DMS79 (cell line): Measurements from ENCODE around the gene MSRB1.
A peak's percentile ranks its signal among the peaks of the same experiment; 100 is the strongest.
"Not testable (repeated sequence)": the region's sequence is repeated elsewhere in the genome, so short reads cannot be mapped to it uniquely, and the experiment has no call there.

Experiments
- DNase-seq: peaks from one replicate; lab custom pipeline; 2025; lab: John Stamatoyannopoulos, UW

The MSRB1 gene

GRCh38 chr16:1978476-1979120, 35.6 kb upstream of the MSRB1 start:
- no peak for DNase-seq

GRCh38 chr16:1977875-1978268, 34.9 kb upstream of the MSRB1 start:
- no peak for DNase-seq

DNA sequence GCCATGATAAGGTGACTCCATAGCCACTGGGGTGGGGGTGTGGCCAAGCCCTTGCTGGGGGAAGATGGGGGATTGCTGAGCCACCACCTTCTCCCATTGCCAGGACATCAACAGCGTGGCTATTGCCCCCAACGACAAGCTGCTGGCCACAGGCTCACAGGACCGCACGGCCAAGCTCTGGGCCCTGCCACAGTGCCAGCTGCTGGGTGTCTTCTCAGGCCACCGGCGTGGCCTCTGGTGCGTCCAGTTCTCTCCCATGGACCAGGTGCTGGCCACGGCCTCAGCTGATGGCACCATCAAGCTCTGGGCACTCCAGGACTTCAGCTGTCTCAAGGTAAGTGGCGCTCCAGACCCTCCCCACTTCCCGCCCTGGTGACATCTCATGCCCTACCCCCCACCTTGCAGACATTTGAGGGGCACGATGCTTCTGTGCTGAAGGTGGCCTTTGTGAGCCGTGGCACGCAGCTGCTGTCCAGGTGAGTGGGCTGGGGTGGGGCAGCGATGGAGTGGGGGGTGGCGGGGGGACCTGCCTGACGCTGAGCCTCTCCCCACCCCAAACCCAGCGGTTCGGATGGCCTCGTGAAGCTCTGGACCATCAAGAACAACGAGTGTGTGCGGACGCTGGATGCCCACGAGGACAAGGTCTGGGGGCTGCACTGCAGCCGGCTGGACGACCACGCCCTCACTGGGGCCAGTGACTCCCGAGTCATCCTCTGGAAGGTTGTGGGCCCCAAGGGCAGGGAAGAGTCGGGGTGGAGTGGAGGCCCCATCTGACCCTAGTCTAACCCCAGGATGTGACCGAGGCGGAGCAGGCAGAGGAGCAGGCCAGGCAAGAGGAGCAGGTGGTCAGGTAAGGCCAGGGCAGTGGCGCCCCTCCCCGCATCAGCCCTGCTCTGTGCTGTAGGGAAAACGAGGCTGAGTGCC, 34.2 kb upstream of the MSRB1 start:
- DNase-seq, result no peak

DNA sequence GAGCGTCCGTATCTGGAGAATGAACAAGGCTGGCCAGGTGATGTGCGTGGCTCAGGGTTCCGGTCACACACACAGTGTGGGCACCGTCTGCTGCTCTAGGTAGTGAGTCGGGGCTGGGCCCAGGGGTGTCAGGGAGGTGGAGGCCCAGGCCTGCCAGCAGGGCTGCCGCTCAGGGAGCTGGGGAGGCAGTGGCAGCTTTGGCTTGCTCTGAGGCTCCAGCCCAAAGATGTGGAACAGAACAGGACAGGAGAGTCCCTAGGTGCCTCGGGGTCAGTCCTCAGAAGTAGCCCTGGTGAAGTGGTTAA, 33.2 kb upstream of the MSRB1 start:
- no peak for DNase-seq

DNA sequence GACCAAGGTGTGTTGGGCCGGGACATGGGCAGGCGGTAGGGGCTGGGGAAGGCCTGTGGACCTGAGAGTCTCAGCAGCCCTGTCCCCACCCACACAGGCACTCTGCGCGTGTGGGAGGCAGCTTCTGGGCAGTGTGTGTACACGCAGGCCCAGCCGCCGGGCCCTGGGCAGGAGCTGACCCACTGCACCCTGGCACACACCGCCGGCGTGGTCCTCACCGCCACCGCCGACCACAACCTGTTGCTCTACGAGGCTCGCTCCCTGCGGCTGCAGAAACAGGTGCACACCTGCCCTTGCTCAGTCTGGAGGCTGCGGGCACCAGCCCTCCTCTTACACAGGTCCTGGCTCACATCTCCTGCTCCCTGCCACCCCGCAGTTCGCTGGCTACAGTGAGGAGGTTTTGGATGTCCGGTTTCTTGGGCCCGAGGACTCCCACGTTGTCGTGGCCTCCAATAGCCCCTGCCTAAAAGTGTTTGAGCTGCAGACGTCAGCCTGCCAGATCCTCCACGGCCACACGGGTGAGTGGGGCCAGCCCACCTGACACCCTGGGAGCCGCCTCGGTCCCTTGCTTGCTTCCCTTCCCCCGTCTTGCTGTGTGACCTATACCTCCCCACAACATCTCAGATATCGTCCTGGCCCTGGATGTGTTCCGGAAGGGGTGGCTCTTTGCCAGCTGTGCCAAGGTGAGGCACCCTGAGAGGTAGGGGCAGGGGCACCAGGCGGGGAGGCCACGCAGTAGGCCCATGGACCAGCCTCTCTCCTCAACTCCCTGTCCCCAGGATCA, 32.6 kb upstream of the MSRB1 start:
- DNase-seq, result no peak

DNA sequence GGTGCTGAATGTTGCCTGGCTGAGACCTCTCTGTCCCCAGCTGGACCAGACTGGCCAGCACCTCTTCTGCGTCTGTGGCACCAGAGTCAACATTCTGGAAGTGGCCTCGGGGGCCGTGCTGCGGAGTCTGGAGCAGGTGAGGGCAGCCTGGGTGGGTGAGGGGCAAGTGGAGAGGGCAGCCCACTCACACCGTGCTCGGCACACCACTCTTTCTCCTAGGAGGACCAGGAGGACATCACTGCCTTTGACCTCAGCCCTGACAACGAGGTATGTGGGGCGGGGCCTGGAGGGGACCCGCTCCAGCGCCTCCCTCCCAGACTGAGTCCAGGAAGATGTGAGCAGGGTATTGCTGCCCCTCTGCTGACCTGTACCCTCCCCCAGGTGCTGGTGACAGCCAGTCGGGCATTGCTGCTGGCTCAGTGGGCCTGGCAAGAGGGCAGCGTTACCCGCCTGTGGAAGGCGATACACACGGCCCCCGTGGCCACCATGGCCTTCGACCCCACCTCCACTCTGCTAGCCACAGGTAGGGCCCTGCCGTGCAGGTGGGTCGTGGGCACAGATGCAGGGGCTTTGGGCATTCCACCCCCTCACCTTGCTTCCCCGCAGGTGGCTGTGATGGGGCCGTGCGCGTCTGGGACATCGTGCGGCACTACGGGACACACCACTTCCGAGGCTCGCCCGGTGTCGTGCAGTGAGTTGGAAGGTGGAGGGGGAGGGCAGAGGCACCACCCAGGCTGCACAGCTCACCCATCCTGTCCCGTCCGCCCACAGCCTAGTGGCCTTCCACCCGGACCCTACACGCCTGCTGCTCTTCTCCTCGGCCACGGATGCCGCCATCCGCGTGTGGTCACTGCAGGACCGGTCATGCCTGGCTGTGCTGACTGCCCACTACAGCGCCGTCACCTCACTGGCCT, 31.4 kb upstream of the MSRB1 start:
- DNase-seq, result no peak

DNA sequence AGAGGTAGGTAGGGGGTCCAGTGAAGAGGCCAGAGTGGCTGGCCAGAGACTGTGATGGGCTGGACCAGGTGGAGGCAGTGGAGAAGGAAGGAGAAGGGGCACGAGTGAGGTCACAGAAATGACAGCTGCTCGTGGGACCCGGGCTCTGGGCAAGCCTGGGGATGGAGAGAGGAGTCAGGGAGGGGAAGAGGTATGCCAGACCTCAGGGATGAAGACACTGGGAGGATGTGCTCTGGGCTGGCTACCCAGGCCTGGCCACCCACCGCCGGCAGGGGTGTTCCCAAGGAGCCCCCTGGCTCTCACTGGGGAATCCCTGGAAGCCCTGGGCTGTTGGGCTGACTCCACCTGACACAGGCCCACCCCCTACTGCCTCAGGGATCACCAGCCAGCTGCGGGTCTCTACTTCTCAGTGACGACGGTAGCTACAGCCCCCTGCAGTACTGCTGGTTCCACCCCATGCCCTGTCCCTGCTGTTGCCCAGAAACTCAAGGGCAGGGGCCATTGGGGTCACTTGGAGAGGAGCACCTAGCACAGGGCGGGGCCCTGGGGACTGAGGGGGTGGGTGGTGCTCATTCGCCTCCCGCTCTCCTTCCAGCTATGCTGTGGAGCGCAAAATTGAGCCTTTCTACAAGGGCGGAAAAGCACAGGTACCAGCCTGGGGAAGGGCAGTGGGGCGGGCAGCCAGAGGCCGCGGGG, 30.6 kb upstream of the MSRB1 start:
- no peak for DNase-seq

GRCh38 chr16:1972490-1972877, 29.5 kb upstream of the MSRB1 start:
- DNase-seq, result no peak

GRCh38 chr16:1971796-1972489, 28.9 kb upstream of the MSRB1 start, which contains the start of gene TBL3:
TSS of gene TBL3 (plus strand) at chr16:1972053. CDS start at chr16:1972165, 112 bp downstream.
- peak; percentile 68 for DNase-seq

DNA sequence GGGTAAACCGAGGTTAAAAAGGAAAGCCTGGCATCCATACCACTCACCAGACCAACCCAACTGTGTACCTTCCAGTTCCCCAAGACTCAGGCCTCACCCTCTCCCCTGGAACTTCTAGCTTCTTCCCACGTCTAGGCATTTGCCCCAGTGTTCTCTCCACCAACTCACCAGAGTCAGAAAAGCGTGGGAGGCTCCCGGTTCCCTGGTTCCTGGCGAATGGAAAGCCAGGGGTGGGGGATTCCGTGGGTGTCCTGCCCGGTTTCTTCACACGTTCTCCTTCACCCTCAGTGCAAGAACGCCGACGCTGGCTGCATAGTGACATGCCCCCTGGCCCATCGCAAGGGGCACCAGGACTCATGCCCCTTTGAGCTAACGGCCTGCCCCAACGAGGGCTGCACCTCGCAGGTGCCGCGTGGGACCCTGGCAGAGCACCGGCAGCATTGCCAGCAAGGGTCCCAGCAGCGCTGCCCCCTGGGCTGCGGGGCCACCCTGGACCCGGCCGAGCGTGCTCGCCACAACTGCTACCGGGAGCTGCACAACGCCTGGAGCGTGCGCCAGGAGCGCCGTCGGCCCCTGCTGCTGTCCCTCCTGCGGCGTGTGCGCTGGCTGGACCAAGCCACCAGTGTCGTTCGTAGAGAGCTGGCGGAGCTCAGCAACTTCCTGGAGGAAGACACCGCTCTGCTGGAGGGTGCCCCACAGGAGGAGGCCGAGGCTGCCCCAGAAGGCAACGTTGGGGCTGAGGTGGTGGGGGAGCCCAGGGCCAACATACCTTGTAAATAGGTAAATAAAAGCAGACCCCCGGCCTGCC, 25.4 kb upstream of the MSRB1 start:
- DNase-seq, result no peak

DNA sequence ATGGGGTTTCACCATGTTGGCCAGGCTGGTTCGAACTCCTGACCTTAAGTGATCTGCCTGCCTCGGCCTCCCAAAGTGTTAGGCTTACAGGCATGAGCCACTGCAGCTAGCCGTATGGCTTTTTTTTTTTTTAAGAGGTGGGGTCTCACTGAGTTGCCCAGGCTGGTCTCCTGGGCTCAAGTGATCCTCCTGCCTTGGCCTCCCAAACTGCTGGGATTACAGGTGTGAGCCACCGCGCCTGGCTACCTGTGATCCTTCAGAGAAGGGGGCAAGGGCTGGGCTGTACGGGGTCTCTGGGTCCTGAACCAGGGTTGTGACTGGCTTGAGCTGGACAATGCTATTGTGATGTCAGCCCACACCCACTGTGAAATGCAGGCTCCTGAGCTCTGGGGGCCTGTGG, 23.5 kb upstream of the MSRB1 start, which contains the start of gene RNF151:
TSS of gene RNF151 (plus strand) at position 397 of the 400 bp plus-strand sequence. CDS start 26 bp downstream, outside the sequence.
- DNase-seq, result no peak

- no peak for DNase-seq
Observed at GRCh38 chr16:1965396-1966001, 22.5 kb upstream of the MSRB1 start.

GRCh38 chr16:1964506-1965395, 21.8 kb upstream of the MSRB1 start, which contains the start of gene RPS2:
TSS of gene RPS2 (minus strand) at chr16:1964826. CDS start at chr16:1964625, 201 bp downstream.
- DNase-seq, result peak; percentile 92

DNA sequence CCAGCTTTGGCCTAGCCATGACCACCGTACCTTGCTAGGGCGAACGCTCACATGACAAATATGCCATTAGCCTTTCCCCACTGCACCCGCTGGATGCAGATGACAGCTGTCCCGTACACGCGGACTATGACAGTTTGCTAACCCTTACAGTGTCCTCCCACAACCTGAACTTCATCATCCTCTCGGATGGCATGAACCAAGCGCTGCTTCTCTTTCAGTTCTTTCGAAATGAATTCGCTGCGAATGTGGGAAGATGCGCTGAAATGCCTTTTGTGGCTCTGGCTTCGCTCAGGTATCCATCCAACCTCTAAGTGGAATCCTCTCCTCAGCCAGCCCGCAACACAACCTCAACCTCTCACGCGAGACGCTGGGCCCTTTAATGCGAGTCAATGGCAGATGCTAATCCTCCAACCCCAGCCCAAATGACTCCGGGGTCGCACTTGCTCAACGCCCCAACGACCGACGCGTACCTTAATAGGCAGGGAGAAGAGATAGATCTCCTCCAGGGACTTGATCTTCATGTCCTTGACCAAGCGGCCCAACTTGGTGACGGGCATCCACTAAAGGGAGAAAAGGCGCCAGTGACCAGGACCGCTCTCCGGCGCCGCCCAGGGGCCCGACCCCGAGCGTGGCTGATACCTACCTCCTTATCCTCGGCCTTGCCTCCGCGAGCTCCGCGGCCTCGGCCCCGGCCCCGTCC, 21.0 kb upstream of the MSRB1 start:
- no peak for DNase-seq

GRCh38 chr16:1962161-1963153, 19.5 kb upstream of the MSRB1 start:
- not testable (repeated sequence) for DNase-seq

- DNase-seq, result no peak
Observed at GRCh38 chr16:1961651-1962067, 18.7 kb upstream of the MSRB1 start.
